ENCODE measurements around the gene TSKU.
A peak's percentile ranks its signal among the peaks of the same experiment; 100 is the strongest.

TSKU gene

DNA sequence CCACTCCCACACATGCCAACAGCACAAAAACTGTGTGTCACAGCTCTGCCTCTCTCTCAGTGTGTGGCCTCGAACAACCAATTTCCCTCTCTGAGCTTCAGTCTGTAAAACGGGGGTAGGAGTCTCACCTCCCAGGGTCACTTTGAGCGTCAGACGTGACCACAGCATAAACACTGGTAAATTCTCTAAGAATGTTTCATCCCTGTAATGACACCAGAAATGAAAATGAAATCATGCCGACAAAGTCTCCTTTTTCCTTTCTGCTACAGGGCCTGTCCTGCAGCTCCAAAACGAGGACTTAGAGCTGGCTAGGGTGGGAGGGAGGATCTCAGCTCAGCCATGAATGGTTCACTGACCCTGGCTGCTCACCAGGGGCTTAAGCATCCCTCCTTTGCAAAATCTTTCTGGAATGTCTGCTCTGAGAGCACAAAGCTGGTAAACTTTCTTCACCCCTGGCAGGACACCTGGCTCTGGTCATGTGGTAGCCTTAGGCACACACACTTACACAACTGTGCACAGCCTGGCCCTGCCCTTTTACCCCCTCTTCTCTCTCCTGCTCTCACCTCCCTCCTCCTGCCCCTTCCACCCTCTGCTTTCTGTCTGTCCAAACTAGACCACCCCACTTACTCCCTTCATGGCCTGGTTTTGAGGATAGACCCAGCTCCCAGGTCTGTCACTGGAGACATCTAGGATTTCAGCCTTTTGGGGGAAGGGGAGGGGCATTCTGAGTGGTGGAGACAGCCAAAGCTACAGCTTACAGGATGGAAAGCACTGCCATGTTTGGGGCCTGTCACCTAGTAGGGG lies 12.3 kb upstream of the TSKU start:
- DNase-seq, result no peak

DNA sequence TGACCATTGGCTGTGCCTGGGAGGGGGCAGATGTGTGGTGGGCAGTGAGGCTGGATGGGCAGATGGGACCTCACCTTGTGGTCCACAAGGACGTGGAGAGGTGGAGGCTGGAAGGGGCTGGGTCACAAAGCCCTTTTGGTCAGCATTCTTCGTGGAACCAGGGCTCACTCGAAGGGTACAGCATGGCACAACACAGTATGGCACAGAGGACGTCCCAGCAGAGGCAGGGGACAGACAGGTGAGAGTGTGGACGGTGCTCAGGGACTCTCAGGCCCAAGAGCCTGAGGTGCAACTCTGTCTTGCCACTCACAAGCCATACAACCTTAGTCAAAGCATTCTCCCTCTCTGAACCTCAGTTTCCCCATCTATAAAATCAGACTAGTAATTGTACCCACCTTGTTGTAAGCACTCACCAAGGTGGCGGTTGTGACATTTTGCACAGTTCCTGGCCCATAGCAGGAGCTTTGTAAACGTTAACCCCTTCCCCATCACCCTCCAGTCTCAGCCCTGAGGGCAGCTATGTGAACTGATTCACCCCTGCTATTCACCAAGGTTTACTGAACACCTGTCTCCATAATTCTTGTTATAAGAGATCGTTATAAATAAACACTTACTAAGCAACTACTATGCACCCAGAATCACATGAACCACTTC lies 11.6 kb upstream of the TSKU start:
- DNase-seq, result no peak

DNA sequence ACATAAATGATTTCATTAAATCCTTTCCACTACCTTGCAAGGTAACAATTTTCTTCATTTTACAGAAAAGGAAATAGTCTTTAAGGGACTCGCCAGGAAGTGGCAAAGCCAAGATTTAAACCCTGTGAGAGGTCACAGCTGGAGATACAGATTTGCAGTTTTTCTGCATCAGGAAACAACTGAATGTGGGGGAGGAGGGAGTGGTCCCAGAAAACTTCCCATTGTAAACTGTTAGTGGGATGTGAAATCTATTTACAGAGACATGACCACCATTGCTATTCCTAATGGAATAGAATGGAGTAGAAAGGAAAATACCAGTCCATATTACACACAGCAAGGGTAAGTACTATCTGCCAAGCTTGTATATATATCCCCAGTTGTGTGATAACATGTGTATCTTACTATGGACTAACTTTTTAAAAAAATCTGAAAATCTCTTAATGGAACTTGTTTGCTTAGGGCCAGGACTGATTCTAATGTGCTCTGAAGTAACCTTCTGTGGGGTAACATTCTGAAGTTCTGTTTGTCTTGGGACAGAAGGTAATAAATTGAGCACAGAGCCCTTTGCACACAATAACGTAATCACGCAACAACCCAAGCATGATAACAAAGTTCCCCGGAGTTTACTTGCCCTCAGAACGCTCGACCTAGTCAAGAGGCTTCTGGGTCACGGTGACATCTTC lies 10.9 kb upstream of the TSKU start:
- DNase-seq, result no peak

DNA sequence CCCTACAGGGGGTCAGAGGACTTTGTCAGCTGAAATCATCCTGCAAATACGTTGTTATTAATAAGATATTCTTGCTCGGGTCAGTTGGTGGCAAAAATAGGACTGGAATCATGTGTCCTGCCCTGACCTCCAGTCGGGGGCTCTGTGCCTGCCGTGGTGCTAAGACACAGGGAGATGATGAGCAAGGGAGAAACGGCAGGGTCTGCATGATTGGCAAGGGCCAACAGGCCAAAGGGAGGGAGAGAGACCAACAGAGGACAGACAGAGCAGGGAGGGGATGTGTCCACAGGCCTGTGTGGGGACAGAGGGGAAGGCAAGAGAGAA lies 10.4 kb upstream of the TSKU start:
- DNase-seq, result no peak

DNA sequence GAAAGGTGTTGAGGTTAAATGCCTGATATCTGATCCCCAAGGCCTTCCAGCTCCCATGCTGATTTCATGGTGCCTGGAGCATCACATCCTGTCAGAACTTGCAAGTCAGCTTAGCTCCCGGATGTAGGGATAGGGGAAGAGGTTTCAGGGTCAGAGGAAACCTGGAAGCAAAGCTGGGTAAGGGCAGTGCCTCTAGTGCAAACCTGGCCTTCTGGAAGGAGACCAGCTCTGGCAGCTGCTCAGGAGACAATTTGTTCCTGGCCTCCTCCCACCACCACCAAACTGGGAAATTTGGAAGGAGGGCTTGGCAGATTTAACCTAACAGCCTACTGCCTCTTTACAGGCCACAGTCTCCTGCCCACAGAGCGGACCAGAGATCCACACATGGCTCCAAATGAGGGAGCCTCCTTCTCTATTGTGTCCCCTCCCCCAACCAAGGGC lies 9.2 kb upstream of the TSKU start:
- DNase-seq, result no peak

DNA sequence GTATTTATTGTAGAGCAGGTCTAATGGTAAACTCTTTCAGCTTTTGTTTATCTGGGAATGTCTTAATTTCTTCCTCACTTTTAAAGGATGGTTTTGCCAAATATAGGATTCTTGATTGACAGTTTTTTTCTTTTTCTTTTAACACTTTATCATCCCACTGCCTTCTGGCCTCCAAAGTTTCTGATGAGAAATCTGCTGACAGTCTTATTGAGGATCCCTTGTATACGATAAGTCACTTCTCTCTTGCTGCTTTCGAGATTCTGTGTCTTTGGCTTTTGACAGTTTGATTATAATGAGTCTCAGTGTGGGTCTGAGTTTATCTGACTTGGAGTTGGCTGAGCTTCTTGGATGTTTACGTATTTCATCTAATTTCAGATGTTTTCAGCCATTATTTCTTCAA lies 6.7 kb upstream of the TSKU start:
- DNase-seq, result no peak

DNA sequence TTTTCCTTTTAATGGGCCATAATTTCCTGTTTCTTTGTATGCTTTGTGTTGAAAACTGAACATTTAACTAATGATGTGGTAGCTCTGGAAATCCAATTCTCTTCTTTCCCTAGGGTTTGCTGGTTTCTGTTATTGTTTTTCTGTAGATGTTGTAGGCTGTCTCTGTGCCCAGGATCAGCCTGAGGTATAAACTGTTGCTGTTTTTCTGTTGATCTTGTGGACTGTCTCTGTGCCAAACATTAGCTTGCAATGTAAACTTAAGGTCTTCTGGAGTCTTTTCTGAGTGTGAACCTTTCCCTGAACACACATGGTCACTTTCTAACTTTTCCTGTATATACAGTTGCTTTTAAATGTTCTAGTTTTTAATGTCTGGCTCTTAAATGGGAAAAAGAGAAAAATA lies 5.9 kb upstream of the TSKU start:
- DNase-seq, result no peak

DNA sequence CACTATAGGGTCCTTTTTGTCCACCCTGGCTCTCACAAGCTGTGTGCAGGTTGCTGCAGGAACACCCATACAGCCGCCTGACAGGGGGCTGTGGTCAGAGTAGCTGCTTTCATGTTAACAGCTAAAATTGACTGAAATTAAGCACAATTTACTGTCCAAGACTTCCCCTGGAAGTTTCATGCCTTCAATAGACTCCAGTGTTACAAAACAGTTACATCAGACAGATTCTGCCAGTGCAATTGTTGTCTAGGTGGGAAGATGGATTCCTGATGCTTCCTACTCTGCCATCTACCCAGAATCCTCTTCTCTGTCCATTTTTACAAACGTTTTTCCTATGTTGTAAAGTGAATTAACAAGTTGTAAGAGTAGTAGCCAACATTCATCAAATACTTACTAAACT lies 5.3 kb upstream of the TSKU start:
- no peak for DNase-seq

DNA sequence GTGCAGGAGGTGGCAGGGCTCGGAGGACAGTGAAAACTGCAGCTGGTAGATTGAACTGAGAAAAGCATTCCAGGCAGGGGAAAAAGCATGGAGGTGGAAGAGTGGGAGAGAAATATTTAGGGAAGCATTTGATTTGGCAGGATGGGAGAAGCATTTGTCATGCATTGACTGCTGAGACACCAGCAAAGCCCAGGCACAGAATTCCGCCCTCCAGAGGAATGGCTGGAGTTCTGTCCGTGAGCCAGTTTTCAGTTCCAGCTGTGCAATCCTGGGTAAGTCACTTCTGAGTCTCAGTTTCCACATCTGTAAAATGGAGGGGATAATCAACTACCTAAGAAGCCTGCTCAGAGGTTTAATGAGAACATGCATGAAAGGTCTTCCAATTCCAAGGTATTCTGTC lies 4.3 kb upstream of the TSKU start:
- DNase-seq, result no peak

DNA sequence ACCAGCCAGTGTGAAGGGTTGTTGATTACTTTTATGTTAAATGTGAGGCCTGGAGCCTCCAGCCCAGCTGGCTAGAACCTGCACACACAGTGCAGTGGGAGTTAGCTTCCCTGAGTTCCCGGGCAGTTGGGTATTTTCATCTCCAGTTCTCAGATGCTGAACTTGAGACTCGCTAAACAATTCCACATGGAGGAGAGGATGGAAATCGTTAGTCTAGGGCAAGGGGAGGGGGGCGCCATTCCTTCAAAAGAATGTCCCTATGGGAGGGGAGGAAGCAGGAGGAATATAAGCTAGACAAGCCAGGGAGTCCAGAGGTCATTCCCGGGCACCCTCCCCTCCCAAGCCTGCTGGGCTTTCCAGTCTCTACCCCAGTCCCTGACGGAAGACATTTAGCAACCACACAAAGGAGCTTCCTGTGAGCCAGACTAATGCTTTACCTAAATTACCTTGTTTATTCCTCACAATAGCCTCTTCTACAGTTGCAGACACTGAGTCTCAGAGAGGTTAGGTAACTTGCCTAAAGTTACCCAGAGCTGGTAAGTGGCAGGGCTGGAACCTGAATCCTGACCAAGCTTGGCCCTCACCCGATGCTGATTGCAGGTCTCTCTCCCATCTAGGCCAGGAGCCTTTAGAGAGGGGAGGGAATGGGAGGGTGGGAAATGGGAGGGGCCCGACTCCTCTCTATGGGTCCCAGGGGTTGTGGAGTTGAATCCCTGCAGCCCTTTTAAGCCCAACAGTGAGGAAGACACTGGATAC lies 1.9 kb upstream of the TSKU start:
- no peak for DNase-seq

DNA sequence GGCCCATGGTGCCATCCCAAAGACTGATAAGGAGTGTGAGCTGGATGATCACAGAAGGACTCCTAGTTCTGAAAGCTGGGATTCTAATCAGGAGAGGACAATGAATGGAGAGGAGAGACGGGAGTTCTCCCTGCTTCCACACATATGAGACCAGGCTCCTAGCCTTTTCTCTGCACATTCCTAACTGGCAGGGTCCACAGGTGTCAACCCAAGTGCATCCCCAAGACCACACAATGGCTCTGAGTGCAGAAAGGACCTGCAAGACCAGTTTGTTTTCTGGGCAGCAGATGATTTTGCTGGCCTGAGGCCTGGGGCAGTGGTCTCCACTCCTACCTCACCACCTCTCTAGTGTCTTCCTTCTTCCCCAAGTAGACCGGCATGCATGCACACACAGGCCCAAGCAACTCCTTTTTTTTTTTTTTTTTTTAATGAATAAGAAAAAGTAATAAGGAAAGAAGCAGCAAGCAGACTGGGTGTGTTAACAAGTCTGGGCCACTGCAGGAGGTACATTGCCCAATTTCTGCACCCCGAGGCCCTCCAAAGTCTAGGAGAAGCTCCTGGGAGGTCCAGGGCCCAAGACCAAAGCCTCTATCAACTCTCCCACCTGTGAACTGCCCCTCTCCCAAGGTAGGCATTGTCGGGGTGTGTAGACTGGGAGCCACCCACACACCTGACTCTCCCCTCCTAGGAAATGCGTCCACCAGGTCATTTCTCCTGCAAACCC lies 1.2 kb upstream of the TSKU start:
- DNase-seq, result no peak

DNA sequence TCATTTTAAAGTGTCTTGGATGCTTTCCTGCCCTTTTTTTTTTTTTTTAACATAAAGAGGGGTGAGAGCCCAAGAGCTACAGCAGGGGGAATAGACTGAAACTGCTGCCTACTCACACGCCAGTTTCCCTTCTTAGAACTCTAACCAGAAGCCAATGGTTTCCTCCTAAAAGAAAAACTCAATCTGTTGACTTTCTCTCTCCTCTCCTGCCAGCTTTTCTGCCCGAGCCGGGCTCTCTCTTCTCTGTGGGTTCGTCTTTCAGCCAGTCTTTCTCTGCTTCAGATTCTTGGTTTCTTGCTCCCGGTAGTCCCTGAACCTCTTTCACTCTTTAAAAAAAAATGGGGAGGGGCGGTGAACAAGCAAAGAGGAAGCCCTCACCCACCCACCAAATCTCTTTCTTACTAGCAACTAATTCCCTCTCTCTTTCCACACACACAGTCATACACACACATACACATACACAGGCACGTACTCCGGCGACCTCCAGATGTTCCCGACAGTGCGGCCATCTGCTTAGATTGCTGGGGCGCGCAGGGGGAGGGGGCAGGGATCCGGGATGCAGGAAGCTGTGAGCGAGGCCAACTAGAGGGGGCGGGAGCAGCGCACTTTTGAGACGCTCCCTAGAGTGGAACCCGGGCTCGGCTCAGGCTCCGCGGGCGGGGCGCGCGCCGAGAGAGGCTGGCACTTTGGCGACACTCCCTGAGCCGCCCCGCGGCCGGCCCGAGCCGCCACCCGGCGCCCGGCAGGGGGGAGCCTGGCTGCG lies 444 bp upstream of the TSKU start:
- DNase-seq, result peak; percentile 38

DNA sequence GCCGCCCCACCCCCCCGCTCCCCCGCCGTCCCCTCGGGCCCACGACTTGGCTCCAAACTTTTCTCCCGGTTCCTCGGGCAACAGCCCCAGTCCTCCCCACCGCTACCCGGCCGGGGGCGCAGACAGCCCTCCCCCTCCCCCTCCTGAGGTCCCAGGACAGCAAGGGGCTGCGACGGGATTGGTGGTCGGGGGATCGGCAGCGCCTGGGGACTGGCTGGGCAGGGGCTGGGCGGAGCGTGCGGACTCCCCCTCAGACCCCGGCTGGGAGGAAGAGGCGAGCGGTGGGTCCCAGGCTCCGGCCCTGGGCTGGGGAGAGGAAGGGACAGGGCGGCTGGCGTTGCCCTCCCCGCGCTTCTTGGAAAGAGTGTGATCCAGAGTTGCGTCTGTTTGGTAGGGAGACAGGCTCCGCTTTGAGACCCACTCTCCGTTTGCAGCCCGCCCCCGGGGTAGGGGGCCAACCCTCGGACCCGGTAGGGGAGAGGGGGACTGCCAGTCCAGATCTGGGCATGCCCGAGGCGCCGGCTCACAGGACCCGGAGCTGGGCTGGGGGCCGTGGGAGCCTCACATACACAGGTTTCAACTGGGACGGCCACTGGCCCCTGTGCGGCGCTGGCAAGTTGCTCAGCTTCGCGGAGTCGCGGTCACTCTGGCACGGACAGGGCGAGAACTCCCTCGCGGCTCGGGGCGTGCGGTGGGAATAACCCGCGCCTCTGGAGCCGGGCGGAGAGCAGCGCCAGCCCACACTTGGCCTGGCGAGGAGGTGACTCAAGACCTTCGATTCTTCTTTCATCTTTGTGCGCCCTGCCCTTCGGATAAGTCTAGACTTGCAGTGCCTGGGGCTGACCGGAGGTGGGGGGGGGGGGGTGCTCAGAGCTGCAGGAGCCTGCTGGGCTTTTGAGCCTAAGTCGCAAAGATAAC lies 999 bp downstream of the TSKU start:
- DNase-seq, result no peak

DNA sequence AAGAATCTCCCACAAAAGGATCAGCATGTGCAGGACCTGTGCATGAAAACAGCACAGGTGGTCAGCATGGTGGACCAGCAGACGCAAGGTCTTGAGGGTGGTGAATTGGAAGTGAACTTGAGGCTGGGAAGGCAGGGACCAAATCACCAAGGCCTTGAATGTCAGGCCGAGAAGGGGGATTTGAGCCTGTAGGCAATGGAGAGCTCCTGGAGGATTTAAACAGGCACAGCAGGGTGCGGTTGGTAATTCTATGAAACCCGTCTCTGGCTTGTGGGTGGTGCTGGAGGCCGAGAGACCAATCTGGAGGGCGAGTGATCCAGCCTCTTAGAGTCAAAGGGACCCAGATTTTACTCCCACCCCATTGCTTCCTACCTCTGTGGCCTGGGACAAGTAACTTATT lies 2.4 kb downstream of the TSKU start:
- DNase-seq, result no peak

DNA sequence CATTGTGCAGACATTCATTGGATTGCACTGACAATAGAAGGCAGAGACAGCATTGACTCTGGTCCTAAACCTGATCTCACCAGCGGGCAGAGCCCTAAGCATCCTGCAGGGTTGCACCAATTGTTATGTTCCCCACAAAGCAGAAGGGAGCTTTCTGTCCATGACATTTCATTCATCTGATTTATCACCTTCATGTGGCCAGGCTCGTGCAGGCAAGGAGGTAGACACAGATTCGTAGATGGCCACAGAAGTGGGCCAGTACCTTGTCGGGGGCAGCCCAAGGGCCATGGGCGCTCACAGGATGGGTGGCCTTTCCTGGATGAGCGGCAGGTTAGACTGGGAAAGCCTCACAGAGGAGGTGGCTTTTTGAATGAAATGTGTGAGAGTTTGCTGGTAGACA lies 2.9 kb downstream of the TSKU start:
- DNase-seq, result no peak

DNA sequence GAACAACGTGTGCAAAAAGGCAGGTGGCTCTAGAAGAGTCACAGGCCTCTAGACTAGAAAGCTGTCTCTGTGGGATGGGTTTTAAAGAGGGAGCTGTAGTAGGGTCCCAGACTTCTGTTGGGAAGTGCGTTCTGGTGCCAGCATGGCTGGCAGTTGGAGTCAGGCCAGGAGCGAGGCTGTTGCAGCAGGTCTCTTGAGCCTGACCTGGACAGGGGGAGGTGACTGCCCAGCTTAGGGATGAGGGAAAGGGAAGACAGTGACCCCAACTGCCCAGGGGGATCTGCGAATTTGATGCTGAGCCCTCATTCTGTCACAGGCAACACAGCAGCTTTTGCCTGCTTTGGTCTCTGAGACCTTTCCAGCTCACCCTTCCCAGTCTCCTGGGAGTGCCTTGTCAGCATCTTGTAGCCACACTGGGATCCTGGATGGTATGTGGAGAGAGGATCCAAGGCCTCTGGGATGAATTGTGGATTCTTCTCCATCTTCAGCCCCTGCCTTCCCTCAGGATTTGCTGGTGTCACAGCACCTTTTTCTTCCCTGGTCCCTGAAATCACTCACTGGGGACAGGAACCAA lies 3.4 kb downstream of the TSKU start:
- no peak for DNase-seq

DNA sequence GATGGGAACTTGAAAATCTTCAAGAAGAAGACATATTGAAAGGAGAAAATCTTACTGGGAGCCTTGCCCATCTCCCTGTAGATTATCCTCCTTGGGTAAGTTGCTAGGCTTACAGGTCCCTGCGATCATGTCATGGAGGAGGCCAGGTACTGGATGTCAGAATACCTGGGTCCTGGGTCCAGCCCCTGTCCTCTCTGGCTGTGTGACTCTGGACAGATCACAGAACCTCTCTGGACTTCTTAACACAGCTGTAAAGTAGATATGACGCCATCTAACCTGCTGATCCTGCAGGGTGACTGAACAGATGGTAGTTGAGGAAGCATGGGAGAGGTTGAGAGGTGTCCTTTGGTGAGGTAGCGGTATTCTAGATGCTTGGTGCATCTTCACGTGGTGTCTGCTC lies 4.1 kb downstream of the TSKU start:
- no peak for DNase-seq

DNA sequence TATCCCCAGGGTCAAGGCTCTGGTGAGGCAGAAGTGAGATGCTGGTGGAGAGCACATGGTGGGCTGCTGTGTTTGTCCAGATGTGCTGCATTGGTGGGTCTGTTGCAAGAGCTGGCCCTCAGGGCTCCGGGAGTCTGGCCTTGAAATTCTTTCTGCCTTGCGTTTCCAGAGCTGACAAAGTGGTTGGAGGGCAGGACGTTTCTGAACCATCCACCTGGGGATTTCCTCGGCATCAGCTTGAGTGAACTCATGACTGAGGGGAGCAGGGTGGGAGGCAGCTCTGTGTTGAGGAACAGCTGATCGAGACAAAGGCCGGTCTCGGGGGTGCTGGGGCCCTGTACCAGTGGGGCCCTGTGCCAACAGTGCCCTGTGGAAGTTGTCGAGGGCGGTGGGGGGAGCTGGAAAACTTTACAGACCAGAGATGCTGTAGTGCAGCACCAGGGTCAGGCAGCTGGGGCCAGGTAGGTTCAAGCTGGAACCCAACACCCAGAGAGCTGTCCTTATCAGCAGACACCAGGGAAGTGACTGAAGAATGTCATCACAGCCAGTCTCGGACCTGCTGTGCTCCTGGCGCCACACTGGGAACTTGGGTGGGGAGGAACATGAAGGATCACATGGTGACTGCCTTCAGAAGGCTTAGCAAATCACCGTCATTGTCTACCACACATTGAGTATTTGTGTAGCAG lies 4.9 kb downstream of the TSKU start:
- DNase-seq, result no peak

DNA sequence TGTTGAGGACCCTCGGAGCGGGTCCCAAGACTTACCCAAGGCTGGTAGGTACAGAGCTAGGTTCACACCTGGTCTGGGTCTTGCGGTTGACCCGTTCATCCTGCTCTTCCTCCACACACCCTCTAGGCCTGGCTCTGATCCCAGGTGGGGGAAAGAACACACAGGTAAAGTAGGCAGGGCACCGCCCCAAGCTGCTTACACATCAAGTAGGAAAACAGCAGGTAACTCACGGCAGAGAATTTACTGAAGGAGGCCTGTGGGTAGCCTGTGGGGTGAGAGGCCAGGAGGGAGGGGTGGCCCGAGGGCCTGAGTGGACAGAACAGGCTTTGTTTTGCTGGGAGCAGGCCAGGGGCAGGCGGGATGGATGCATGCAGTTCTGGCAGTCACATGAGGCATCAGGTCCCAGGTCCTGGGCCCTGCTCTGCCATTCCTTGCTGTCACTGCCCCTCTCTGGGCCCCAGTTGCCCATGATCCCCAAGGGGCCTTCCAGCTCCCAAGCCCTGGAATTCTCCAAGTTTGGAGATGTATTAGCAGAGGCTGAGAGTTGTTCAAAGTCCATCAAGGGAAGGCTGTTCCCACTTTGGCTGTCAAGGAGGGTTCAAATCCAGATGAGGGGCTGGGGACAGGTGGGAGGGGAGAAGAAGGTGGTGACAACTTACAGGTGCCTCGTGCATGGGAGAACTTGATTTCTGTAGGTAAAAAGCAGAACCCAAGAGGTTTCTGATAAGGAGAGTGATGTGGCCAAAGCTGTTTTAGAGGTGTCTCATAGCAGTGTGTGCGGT lies 5.7 kb downstream of the TSKU start:
- no peak for DNase-seq
